Measurements from ENCODE around the gene SUSD3. TPM values are rescaled to one million over a fixed set of nuclear protein-coding genes. Genes with fewer than 3 reads are reported as not detected.
A peak's percentile ranks its signal among the peaks of the same experiment; 100 is the strongest.

The SUSD3 gene
- total RNA-seq, 2 experiments from 2014 or later = 34.6 to 36.7 TPM

GRCh38 chr9:93128715-93129224 lies 70.3 kb downstream of the SUSD3 start:
- no peak for TF ChIP-seq CTCF (IDR thresholded peaks at IDR 0.05)
- H3K36me3 Mint-ChIP-seq (ENCODE audit: low read depth) = peaks cover 51% of the 10 kb centered on the region
- ChIA-PET CTCF (interaction anchor here (0.6 to 3.9 kb wide), 6 partner anchors 8 to 358 kb away, joined by 3 to 25 read pairs (median 4); no protein-coding TSS in a partner anchor), POLR2A (interaction anchor here (1.2 to 1.9 kb wide), 2 partner anchors 10 to 15 kb away, joined by 3 to 18 read pairs; no protein-coding TSS in a partner anchor)
- H3K9me3 Mint-ChIP-seq = no peaks in the 10 kb centered on the region
- peaks cover 66% of the 10 kb centered on the region for H3K4me1 Mint-ChIP-seq (ENCODE audit: low read depth)
- no peaks in the 10 kb centered on the region for H3K27me3 Mint-ChIP-seq
- H3K4me3 Mint-ChIP-seq = no peak overlapping the region
- DNase-seq (no peak), ATAC-seq (no peak)
- H3K27ac Mint-ChIP-seq = peak overlapping the region; percentile 87
- intact Hi-C loops (cut with micrococcal nuclease) = no loop called here

GRCh38 chr9:93129286-93129685 lies 70.8 kb downstream of the SUSD3 start:
- H3K4me3 Mint-ChIP-seq = no peak overlapping the region
- no peak for TF ChIP-seq CTCF (IDR thresholded peaks at IDR 0.05)
- H3K27ac Mint-ChIP-seq = no peak overlapping the region
- CTCF ChIA-PET = interaction anchor here (0.6 to 3.9 kb wide), 6 partner anchors 11 to 358 kb away, joined by 3 to 25 read pairs (median 4); no protein-coding TSS in a partner anchor
- H3K36me3 Mint-ChIP-seq (ENCODE audit: low read depth) = peaks cover 46% of the 10 kb centered on the region
- no peak for DNase-seq
- peaks cover 66% of the 10 kb centered on the region for H3K4me1 Mint-ChIP-seq (ENCODE audit: low read depth)
- H3K9me3 Mint-ChIP-seq = no peaks in the 10 kb centered on the region
- intact Hi-C loops (cut with micrococcal nuclease) = no loop called here
- ATAC-seq = no peak
- POLR2A ChIA-PET = interaction anchor here (1.1 to 1.9 kb wide), 4 partner anchors 10 to 14 kb away, joined by 3 to 18 read pairs (median 4); no protein-coding TSS in a partner anchor
- H3K27me3 Mint-ChIP-seq = no peaks in the 10 kb centered on the region

GRCh38 chr9:93129691-93130500 lies 71.4 kb downstream of the SUSD3 start:
- DNase-seq (no peak), ATAC-seq (no peak)
- no peaks in the 10 kb centered on the region for H3K9me3 Mint-ChIP-seq
- H3K36me3 Mint-ChIP-seq (ENCODE audit: low read depth) = peaks cover 41% of the 10 kb centered on the region
- H3K27me3 Mint-ChIP-seq = no peaks in the 10 kb centered on the region
- ChIA-PET POLR2A (interaction anchor here (1.1 to 1.9 kb wide), 3 partner anchors 11 to 12 kb away, joined by 4 to 18 read pairs (median 4); no protein-coding TSS in a partner anchor), CTCF (interaction anchor here (0.8 to 3.9 kb wide), 4 partner anchors 11 to 172 kb away, joined by 3 to 25 read pairs (median 5); no protein-coding TSS in a partner anchor)
- peak overlapping the region; percentile 91 for H3K4me3 Mint-ChIP-seq
- intact Hi-C loops (cut with micrococcal nuclease) = loop anchor here (5.0 kb wide), 1 partner anchor 33 kb away; the partner anchor contains the start of gene CARD19
- no peak overlapping the region for H3K27ac Mint-ChIP-seq
- peaks cover 68% of the 10 kb centered on the region for H3K4me1 Mint-ChIP-seq (ENCODE audit: low read depth)
- TF ChIP-seq CTCF (IDR thresholded peaks at IDR 0.05) = no peak

GRCh38 chr9:93130861-93131481 lies 72.5 kb downstream of the SUSD3 start:
- Mint-ChIP-seq H3K9me3 (no peaks in the 10 kb centered on the region), H3K27ac (peak overlapping the region; percentile 91), H3K4me3 (peak overlapping the region; percentile 91), H3K36me3 (ENCODE audit: low read depth) (peaks cover 35% of the 10 kb centered on the region), H3K4me1 (ENCODE audit: low read depth) (peaks cover 69% of the 10 kb centered on the region), H3K27me3 (no peaks in the 10 kb centered on the region)
- DNase-seq (no peak), ATAC-seq (no peak)
- intact Hi-C loops (cut with micrococcal nuclease) = loop anchor here (5.0 kb wide), 1 partner anchor 34 kb away; the partner anchor contains the start of gene CARD19
- no peak for TF ChIP-seq CTCF (IDR thresholded peaks at IDR 0.05)
- CTCF ChIA-PET = interaction anchor here (0.9 to 3.9 kb wide), 3 partner anchors 11 to 23 kb away, joined by 3 to 25 read pairs (median 4); no protein-coding TSS in a partner anchor
- POLR2A ChIA-PET = interaction anchor here (1.5 to 1.7 kb wide), 2 partner anchors 9 to 13 kb away, joined by 5 to 6 read pairs; no protein-coding TSS in a partner anchor

All from activated CD8-positive, alpha-beta T cell treated with anti-CD3 and anti-CD28 coated beads for 36 hours (primary cell).